Stimulated activated CD4-positive, alpha-beta T cell treated with anti-CD3 and anti-CD28 coated beads, Interleukin-1b, Interleukin-23, amount 100 ng/mL, for 48 hours (primary cell): ENCODE measurements around the gene CEACAM16.
"Not testable (repeated sequence)": the region's sequence is repeated elsewhere in the genome, so short reads cannot be mapped to it uniquely, and the experiment has no call there.

Experiments
- DNase-seq: peaks from one replicate; pipeline ENCODE4 v3.0.0-alpha.2; 2020

The CEACAM16 gene

DNA sequence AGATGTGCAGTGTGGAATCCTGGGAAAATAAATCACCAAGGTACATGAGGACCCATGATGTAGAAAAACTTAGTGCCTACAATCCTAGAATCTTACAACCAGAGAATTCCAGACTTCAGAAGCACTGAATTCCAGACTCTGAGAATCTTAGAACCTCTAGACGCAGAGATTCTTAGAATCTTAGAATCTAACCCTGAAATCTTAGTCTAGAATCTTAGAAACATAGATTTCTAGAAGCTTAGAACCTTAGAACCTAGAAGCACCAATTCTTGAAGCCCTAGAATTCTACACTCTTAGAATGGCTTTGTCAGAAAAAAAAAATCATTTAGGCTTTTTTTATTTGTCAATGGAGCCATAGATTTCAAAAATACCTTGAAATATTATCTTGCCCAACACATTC is 6.0 kb downstream of the CEACAM16 start:
- no peak for DNase-seq

GRCh38 chr19:44705502-44706010 is 6.6 kb downstream of the CEACAM16 start:
- no peak for DNase-seq

DNA sequence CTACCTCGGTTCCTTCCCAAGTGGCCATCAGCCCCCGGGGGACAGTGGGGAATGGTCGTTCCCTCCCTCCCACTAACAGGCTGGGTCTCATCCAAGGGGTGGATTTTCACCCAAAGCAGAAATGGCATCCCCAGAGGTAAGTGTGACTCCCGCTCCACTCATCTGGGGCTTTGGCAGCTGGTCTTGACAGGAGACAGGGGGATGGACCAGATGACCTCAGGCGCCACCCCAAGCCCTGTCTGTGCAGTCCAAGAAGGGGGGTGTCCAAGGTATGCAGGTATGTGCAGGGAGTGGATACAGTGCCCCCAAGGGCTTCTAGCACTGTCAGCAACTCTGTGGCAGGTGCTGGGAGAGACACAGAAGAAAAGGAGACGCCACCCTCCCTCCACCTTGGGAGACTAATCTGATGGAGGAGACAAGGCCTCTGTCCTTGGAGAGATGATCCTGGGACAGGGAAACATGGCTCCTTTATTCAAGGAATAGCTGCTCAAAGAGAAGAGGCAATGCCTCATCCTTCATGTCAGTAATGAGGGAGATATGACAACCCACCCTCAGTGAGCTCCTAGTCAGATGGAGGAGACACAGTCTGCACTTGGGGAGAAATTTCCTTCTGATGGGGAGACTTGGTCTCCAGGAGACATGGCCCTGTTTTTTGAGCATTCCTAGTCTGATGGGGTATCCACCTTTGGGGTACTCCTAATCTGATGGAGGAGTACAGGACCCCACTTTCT is 7.7 kb downstream of the CEACAM16 start:
- DNase-seq: no peak

DNA sequence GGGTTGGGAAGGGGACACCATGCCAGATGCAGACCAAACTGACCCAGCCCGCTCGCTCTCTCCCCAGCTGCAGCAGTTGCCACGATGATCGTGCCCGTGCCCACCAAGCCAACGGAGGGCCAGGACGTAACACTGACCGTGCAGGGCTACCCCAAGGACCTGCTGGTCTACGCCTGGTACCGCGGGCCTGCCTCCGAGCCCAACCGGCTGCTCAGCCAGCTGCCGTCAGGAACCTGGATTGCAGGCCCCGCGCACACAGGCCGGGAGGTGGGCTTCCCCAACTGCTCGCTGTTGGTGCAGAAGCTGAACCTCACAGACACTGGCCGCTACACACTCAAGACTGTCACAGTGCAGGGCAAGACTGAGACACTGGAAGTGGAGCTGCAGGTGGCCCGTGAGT is 8.8 kb downstream of the CEACAM16 start:
- DNase-seq: no peak

GRCh38 chr19:44708940-44709339 is 10.0 kb downstream of the CEACAM16 start:
- DNase-seq: no peak

DNA sequence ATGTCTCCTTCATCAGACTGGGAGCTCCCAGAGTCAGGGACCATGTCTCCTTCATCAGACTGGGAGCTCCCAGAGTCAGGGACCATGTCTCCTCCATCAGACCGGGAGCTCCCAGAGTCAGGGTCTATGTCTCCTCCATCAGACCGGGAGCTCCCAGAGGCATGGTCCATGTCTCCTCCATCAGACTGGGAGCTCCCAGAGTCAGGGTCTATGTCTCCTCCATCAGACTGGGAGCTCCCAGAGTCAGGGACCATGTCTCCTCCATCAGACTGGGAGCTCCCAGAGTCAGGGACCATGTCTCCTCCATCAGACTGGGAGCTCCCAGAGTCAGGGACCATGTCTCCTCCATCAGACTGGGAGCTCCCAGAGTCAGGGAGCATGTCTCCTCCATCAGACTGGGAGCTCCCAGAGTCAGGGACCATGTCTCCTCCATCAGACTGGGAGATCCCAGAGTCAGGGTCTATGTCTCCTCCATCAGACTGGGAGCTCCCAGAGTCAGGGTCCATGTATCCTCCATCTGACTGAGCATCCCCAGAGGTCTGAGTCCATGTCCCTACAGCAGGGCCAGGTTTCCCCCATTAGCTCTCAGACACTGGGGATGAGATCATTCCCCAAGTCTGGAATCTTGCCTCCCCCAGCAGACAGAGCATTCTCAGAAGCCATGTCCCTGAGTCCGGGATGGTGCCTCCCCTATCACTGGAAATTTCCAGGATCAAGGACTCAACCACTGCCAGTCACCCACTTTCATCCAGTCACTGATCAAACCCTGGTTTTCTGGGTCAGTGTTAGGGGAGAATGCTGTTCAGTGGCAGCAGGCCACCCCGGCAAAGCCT is 10.7 kb downstream of the CEACAM16 start:
- not testable (repeated sequence) for DNase-seq

DNA sequence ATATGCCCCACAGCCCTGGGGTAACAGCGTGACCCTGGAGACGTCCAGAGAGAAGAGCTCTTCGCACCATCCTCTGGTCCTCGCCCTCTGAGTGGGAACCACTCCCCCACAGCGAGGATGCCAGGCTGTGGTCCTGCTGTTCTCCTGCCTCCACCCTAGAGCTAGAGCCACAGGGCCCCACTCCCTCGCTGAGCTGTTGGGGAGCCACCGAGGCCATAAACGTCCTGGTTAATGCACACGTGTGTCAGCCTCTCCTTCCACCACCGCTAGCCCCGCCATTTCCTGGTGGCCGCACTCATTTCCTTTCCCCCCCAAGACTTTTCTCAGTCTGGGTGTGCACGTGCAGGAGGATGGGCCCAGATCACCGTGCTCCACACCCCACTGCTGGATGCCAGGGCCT is 11.5 kb downstream of the CEACAM16 start:
- DNase-seq: no peak

DNA sequence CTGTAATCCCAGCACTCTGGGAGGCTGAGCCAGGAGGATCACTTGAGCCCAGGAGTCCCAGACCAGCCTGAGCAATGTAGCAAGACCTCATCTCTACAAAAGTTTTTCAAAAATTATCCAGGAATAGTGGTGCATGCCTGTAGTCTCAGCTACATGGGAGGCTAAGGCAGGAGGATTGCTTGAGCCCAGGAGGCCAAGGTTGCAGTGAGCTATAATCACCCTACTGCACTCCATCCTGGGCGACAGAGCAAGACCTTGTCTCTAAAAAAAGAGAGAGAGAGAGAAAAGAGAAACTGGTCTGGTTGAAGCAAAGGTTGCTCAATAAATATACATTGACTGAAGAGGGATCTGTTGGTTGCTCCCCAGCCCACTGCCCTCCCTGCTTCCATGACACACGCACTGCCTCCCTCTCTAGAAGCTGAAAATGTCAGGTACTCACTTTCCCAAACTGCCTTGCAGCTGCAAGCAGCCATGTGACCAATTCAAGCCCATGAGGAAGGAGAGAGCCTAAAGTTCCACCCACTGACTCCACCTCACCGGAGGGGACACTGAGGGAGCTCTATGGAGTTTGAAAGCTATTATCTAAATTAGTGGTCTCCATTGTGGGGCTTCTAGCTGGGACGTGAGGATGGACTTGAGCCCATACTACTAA is 14.0 kb downstream of the CEACAM16 start:
- no peak for DNase-seq

- DNase-seq: no peak
Measured at GRCh38 chr19:44714597-44715169, 15.7 kb downstream of the CEACAM16 start.

- DNase-seq: no peak
Measured at GRCh38 chr19:44717603-44718002, 18.7 kb downstream of the CEACAM16 start.

DNA sequence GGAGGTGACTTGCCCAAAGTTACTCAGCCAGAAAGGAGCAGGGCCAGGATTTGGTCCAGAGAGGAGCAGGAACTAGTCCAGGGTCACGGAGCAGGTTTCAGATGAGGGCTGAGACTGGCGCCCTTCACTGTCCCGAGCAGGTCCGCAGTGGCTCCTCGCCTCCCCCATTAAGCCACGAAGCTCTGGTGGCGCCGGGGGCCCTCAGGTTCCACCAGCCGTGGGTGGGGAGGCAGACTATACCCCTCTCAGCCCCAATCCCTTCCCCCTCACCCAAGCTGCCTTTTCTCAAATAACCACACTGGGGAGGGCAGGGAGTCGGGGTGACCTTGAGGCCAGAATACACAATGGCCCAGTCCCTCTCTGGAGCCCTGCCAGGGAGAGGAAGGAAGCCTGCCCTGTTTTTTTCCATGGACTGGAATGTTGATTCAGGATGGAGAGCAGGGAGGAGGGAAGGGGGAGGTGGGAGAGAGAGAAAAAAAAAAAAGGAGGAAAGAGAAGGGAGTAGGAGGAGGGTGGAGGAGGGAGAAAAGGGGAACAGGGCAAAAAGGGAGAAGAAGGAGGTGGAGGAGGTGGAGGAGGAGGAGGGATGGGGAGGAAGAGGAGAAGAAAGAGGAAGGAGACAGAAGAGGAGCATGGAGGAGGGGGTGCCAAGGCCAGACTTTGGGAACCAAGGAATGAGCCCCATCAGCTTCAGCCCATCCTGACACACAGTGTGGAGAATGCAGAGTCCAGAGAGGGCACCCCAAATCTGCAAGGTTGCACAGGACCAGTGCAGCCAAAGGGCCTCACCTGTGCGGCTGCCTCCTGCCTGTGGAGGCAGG is 19.7 kb downstream of the CEACAM16 start:
- DNase-seq: no peak

GRCh38 chr19:44719262-44719701 is 20.3 kb downstream of the CEACAM16 start:
- no peak for DNase-seq

GRCh38 chr19:44720396-44720795 is 21.4 kb downstream of the CEACAM16 start:
- DNase-seq: not testable (repeated sequence)

DNA sequence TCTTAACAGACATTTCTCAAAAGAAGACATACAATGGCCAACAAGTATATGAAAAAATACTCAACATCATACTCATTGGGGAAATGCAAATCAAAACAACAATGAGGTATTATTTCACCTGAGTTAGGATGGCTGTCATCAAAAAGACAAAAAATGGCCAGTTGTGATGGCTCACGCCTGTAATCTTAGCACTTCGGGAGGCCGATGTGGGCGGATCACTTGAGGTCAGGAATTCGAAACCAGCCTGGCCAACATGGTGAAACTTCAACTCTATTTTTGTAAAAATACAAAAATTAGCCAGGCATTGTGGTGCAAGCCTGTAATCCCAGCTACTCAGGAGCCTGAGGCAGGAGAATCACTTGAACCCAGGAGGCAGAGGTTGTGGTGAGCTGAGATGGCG is 22.0 kb downstream of the CEACAM16 start:
- DNase-seq: no peak

DNA sequence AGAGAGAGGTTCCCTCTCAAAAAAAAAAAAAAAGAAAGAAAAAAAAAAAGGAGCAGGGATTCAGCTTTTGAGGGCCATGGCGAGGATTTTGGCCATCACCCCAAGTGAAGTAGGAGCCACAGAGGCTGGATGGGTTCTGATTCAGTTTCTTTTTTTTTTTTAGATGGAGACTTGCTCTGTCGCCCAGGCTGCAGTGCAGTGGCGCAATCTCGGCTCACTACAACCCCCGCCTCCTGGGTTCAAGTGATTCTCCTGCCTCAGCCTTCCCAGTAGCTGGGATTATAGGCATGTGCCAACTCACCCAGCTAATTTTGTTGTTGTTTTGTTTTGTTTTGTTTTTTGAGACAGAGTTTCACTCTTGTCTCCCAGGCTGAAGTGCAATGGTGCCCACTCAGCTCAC is 22.4 kb downstream of the CEACAM16 start:
- not testable (repeated sequence) for DNase-seq

GRCh38 chr19:44722131-44723121 is 23.5 kb downstream of the CEACAM16 start:
- no peak for DNase-seq

- no peak for DNase-seq
Measured at GRCh38 chr19:44723299-44723951, 24.5 kb downstream of the CEACAM16 start.

DNA sequence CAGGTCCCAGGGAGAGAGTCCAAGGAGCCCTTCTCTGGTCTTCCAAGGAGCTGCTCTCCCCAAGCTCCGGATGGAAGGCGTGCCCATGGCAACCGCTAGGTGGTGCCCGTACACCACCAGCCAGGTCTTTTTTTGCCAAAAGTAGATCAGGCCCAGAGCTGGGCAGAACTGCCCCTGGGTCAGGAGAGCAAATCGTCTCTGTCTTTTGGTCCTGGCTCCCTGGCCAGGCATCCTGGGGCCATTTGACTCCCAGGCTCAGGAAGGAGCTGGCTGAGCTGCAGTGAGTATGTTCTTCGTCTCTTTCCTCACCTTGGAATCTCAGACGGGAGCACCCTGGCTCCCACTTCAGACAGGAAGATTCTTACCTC is 25.0 kb downstream of the CEACAM16 start:
- DNase-seq: peak; percentile 76

GRCh38 chr19:44725251-44725650 is 26.3 kb downstream of the CEACAM16 start:
- DNase-seq: no peak

DNA sequence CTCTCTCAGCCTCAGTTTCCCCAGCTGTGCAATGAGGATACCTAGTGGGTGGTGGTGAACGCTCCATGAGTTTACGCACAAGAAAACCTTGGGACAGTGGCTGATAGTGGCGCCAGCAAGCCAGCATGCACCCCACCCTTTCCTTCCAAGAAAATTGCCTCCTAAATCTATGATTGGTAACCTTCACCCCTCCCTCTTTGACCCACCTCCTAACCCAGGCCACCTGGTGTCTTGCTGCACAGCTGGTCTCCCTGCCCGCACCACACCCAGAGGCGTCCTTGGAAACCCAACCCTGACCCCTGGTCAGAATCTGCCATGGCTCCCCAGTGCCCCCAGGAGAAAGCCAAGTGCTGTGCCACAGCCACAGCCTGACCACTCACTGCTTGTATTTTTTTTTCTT is 26.7 kb downstream of the CEACAM16 start:
- DNase-seq: no peak
